Prostate gland (tissue), 2 donors: Measurements from ENCODE around the gene RNU5B-1. TPM values are rescaled to one million over a fixed set of nuclear protein-coding genes. Genes with fewer than 3 reads are reported as not detected.

Experiments
- DNase-seq: peaks from one replicate; pipeline ENCODE4 v3.0.0-alpha.2; 2019; ENCODE audit warnings: low spot score
- H3K27ac ChIP-seq, 2 donors: fragments of 200-600 bp; sonication (generic); 2 replicates each; pipeline ENCODE4 v1.5.1; 2017 to 2019
- H3K27me3 ChIP-seq: fragments of 200-600 bp; sonication (generic); replicated peaks from 2 replicates; pipeline ENCODE4 v1.5.1; 2019; ENCODE audit not compliant: insufficient read depth
- H3K36me3 ChIP-seq, 2 donors: fragments of 200-600 bp; sonication (generic); 1 replicate in 1 of 2; 2 replicates in 1 of 2; pipeline versions ENCODE4 v1.5.1 to v1.8.1; 2017 to 2019
- H3K4me1 ChIP-seq: fragments of 200-600 bp; sonication (generic); replicated peaks from 2 replicates; pipeline ENCODE4 v1.5.1; 2019
- H3K4me3 ChIP-seq, 2 donors: fragments of 200-600 bp; sonication (generic); 2 replicates each; pipeline ENCODE4 v1.5.1; 2017 to 2019
- H3K9me3 ChIP-seq: fragments of 200-600 bp; sonication (generic); 2 replicates; pipeline ENCODE4 v1.5.1; 2017
- CTCF ChIP-seq, 4 experiments: fragments of 200-600 bp in 2 of 4; fragments of 450-650 bp in 2 of 4; sonication (generic) in 2 of 4; IDR thresholded peaks; 1 replicate in 3 of 4; 2 replicates in 1 of 4; pipeline ENCODE4 v1.5.1; 2016 to 2019; ENCODE audit warnings: antibody characterized with exemption in 4 of 4, mild to moderate bottlenecking in 2 of 4, moderate library complexity in 2 of 4
- POLR2A ChIP-seq: fragments of 450-650 bp; IDR thresholded peaks from one replicate; pipeline ENCODE4 v1.6.1; 2016; ENCODE audit warnings: antibody characterized with exemption, mild to moderate bottlenecking
- POLR2AphosphoS5 ChIP-seq: sonication (generic); formaldehyde crosslinking; IDR thresholded peaks from one replicate; pipeline ENCODE4 v1.6.1; 2017; ENCODE audit warnings: antibody characterized with exemption
- WGBS: methylation state at CpG from one replicate; pipeline ENCODE4 v1.1.5; 2018; 5-methylcytosine and 5-hydroxymethylcytosine counted together
- intact Hi-C: fragments of 100-400 bp; cut with DNase I; formaldehyde crosslinking; loops from one replicate; pipeline ENCODE4 v1.14.2; 2022
- total RNA-seq, 2 donors: library from RNA; depleted of rRNA; stranded (reverse); fragments of >200 nt; gene quantifications; one replicate each; pipeline ENCODE4 v1.1.0, GENCODE V29; 2016

RNU5B-1 gene
- total RNA-seq, 2 donors from 2014 or later: not detected

GRCh38 chr15:65277015-65277414 is 27.5 kb upstream of the RNU5B-1 start:
- intact Hi-C loops: loop anchor here (10.0 kb wide), 1 partner anchor 242 kb away; no protein-coding TSS in a partner anchor
- Histone ChIP-seq H3K9me3 (no peaks in the 10 kb centered on the region), H3K36me3 (no peaks in the 10 kb centered on the region), H3K4me3 (no peak overlapping the region), H3K27me3 (no peaks in the 10 kb centered on the region), H3K27ac (no peak overlapping the region), H3K4me1 (no peaks in the 10 kb centered on the region)
- TF ChIP-seq POLR2AphosphoS5 (no peak), CTCF (IDR thresholded peaks at IDR 0.05) (no peak), POLR2A (no peak)
- 83% methylated on average over 1 of the region's 1 CpG for WGBS
- DNase-seq: no peak

- H3K36me3 ChIP-seq: no peaks in the 10 kb centered on the region
- no peak for TF ChIP-seq CTCF (IDR thresholded peaks at IDR 0.05)
- TF ChIP-seq POLR2A: no peak
- TF ChIP-seq POLR2AphosphoS5: no peak
- WGBS: 78% methylated on average over 1 of the region's 1 CpG
- H3K27ac ChIP-seq: no peak overlapping the region
- no peaks in the 10 kb centered on the region for H3K9me3 ChIP-seq
- H3K4me1 ChIP-seq: no peaks in the 10 kb centered on the region
- no peaks in the 10 kb centered on the region for H3K27me3 ChIP-seq
- no peak overlapping the region for H3K4me3 ChIP-seq
- DNase-seq: no peak
- intact Hi-C loops: loop anchor here (10.0 kb wide), 1 partner anchor 244 kb away; no protein-coding TSS in a partner anchor
Observed at GRCh38 chr15:65278480-65278879, 26.0 kb upstream of the RNU5B-1 start.

GRCh38 chr15:65285291-65286068 is 19.0 kb upstream of the RNU5B-1 start:
- no peaks in the 10 kb centered on the region for H3K36me3 ChIP-seq
- no peak for TF ChIP-seq POLR2A
- TF ChIP-seq CTCF (IDR thresholded peaks at IDR 0.05): no peak
- no peak for TF ChIP-seq POLR2AphosphoS5
- intact Hi-C loops: no loop called here
- H3K4me1 ChIP-seq: no peaks in the 10 kb centered on the region
- no peak for DNase-seq
- no peaks in the 10 kb centered on the region for H3K9me3 ChIP-seq
- H3K4me3 ChIP-seq: peak overlapping the region; percentile 58 to 65
- H3K27ac ChIP-seq: peak overlapping the region; percentile 86 to 87
- no peaks in the 10 kb centered on the region for H3K27me3 ChIP-seq
- WGBS: 67% methylated on average over 10 of the region's 10 CpGs

GRCh38 chr15:65286069-65286703 is 18.3 kb upstream of the RNU5B-1 start:
- Histone ChIP-seq H3K4me3 (peak overlapping the region; percentile 58 to 65), H3K9me3 (no peaks in the 10 kb centered on the region), H3K36me3 (no peaks in the 10 kb centered on the region), H3K4me1 (no peaks in the 10 kb centered on the region), H3K27ac (peak overlapping the region; percentile 86 to 87), H3K27me3 (no peaks in the 10 kb centered on the region)
- no peak for TF ChIP-seq POLR2AphosphoS5
- TF ChIP-seq CTCF (IDR thresholded peaks at IDR 0.05): no peak
- no peak for TF ChIP-seq POLR2A
- intact Hi-C loops: no loop called here
- WGBS: 2% methylated on average over 43 of the region's 52 CpGs
- DNase-seq: peak; percentile 24
